ENCODE results near the gene E2F6. TPM values are rescaled to one million over a fixed set of nuclear protein-coding genes. Genes with fewer than 3 reads are reported as not detected.

Gene E2F6
- total and polyA plus RNA-seq, 2 of the 8 experiments (the other 6 are each of a cell fraction or from before 2014, with no cell fraction given) = 8.3 to 14.9 TPM

DNA sequence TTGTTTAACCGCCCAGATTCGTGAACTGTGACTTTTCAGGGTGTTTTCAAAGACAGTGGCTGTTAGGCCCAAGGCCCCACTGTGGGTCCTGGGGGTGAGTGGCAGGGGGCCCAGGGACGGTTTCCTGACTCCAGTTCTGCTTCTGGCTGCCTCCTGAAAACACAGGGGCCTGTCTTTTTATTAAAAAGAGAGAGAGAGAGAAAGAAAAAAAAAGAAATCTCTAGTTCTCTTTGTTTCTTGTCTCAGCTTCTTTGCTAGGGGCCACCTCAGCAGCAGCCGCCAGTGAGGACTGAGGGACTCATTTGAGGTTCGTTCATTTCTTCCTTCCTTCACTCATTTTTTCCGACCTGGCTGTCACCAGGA lies 15.4 kb upstream of the E2F6 start:
- no peak overlapping the region for H2AFZ ChIP-seq (ENCODE audit: low read length)
- TF ChIP-seq CHD1 (IDR thresholded peaks at IDR 0.05; ENCODE audit: low read depth, low read length) (no peak), JUND (IDR thresholded peaks at IDR 0.05; ENCODE audit: low read length) (no peak), TCF12 (IDR thresholded peaks at IDR 0.05; ENCODE audit: low read depth, low read length) (no peak), RAD21 (IDR thresholded peaks at IDR 0.05 in 1 of 2, conservative IDR thresholded peaks at IDR 0.05 in 1 of 2; ENCODE audit: low read depth in 2 of 2, low read length in 2 of 2) (no peak), TEAD4 (IDR thresholded peaks at IDR 0.05; ENCODE audit: low read depth, low read length) (no peak), SIX5 (IDR thresholded peaks at IDR 0.05; ENCODE audit: low read depth, low read length) (no peak), CREB1 (IDR thresholded peaks at IDR 0.05) (no peak)
- TF ChIP-seq, protein P1, sequence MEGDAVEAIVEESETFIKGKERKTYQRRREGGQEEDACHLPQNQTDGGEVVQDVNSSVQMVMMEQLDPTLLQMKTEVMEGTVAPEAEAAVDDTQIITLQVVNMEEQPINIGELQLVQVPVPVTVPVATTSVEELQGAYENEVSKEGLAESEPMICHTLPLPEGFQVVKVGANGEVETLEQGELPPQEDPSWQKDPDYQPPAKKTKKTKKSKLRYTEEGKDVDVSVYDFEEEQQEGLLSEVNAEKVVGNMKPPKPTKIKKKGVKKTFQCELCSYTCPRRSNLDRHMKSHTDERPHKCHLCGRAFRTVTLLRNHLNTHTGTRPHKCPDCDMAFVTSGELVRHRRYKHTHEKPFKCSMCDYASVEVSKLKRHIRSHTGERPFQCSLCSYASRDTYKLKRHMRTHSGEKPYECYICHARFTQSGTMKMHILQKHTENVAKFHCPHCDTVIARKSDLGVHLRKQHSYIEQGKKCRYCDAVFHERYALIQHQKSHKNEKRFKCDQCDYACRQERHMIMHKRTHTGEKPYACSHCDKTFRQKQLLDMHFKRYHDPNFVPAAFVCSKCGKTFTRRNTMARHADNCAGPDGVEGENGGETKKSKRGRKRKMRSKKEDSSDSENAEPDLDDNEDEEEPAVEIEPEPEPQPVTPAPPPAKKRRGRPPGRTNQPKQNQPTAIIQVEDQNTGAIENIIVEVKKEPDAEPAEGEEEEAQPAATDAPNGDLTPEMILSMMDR (IDR thresholded peaks at IDR 0.05; ENCODE audit: control extremely low read depth in 1 of 3, insufficient read depth in 1 of 3, low read depth in 1 of 3, low read length in 3 of 3) = no peak
- TF ChIP-seq, protein P2, sequence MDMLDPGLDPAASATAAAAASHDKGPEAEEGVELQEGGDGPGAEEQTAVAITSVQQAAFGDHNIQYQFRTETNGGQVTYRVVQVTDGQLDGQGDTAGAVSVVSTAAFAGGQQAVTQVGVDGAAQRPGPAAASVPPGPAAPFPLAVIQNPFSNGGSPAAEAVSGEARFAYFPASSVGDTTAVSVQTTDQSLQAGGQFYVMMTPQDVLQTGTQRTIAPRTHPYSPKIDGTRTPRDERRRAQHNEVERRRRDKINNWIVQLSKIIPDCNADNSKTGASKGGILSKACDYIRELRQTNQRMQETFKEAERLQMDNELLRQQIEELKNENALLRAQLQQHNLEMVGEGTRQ (IDR thresholded peaks at IDR 0.05; ENCODE audit: low read length) = no peak

More for the DNA sequence above, 15.4 kb upstream of the E2F6 start:
- POLR2A ChIA-PET (ENCODE audit: partially characterized antibody) = interaction anchor here (1.6 kb wide), 1 partner anchor 15 kb away, joined by 5 read pairs; the partner anchor contains the start of gene E2F6
- no peaks in the 10 kb centered on the region for H4K20me1 ChIP-seq (replicated peaks in 1 of 2; ENCODE audit: control insufficient read depth in 1 of 2, insufficient read depth in 2 of 2, low read length in 2 of 2)
- no peak overlapping the region for H2BK5ac ChIP-seq (ENCODE audit: low read depth, low read length)
- CTCF ChIA-PET (ENCODE audit: partially characterized antibody) = interaction anchor here (1.0 to 20.6 kb wide), 10 partner anchors 12 to 349 kb away, joined by 3 to 558 read pairs (median 4); partner anchors contain the start of gene GREB1
- H3K4ac ChIP-seq (replicated peaks; ENCODE audit: insufficient read length, low read depth, low read length) = no peak overlapping the region
- peak overlapping the region; percentile 92 to 96; a peak in 3 of 4 replicates for H3K4me2 ChIP-seq (ENCODE audit: insufficient read depth in 1 of 2, low read depth in 2 of 2, low read length in 2 of 2)
- no peak overlapping the region for H3K14ac ChIP-seq (ENCODE audit: insufficient read length)
- no peak overlapping the region for H4K5ac ChIP-seq (ENCODE audit: insufficient read length, low read depth, low read length)
- peak overlapping the region in 3 of 4 experiments; percentile 67 to 99 (median 89); a peak in 5 of 8 replicates for H3K4me3 ChIP-seq (ENCODE audit: extremely low read depth in 1 of 4, insufficient read depth in 2 of 4, low read depth in 3 of 4, low read length in 4 of 4)
- peaks cover 2% of the 10 kb centered on the region; the same call in 1 of the 2 replicates for H3K79me1 ChIP-seq (ENCODE audit: low read depth, low read length)
- H3K4me1 ChIP-seq (replicated peaks in 1 of 4; ENCODE audit: control insufficient read depth in 3 of 4, insufficient read depth in 4 of 4, low read length in 3 of 4) = peaks cover 0 to 5% (median 3%) of the 10 kb centered on the region in 4 experiments; a peak in 4 of 7 replicates
- WGBS, 2 experiments (ENCODE audit: extremely low coverage in 1 of 2, insufficient coverage in 1 of 2, insufficient read length in 1 of 2, insufficient replicate concordance in 2 of 2, low coverage in 1 of 2, low lambda C conversion rate in 2 of 2, missing lambda C conversion rate in 1 of 2) = 50% methylated on average over 6 of the region's 6 CpGs; no CpG with 5 or more reads in 1 of the 2 experiments
- no peak overlapping the region for H2BK120ac ChIP-seq (replicated peaks; ENCODE audit: low read depth, low read length)
- H3K9me3 ChIP-seq (ENCODE audit: insufficient read depth in 2 of 2, low read depth in 1 of 2, low read length in 1 of 2) = no peaks in the 10 kb centered on the region
- peaks cover 0 to 18% of the 10 kb centered on the region in 2 experiments; a peak in 3 of 4 replicates for H3K79me2 ChIP-seq (ENCODE audit: control insufficient read depth in 1 of 2, insufficient read depth in 2 of 2, low read length in 2 of 2)
- FAIRE-seq = no peak
- H3K56ac ChIP-seq (replicated peaks; ENCODE audit: insufficient read length, low read depth, low read length) = no peak overlapping the region
- no peak for DNase-seq (ENCODE audit: low read depth in 1 of 2, low spot score in 2 of 2)
- H3K27me3 ChIP-seq (replicated peaks in 1 of 4; ENCODE audit: control insufficient read depth in 3 of 4, extremely low read depth in 1 of 4, insufficient read depth in 3 of 4, low read length in 3 of 4) = peaks cover 0 to 16% (median 13%) of the 10 kb centered on the region in 4 experiments; a peak in 6 of 7 replicates
- H3K18ac ChIP-seq (ENCODE audit: extremely low read depth, low read length) = no peak overlapping the region
- no peak overlapping the region for H3K23ac ChIP-seq (ENCODE audit: insufficient read length)
- H2AK5ac ChIP-seq (ENCODE audit: low read depth, low read length) = no peak overlapping the region
- no peak overlapping the region for H4K8ac ChIP-seq (ENCODE audit: extremely low read depth, insufficient read depth, low read length)
- no peak overlapping the region for H2BK20ac ChIP-seq (ENCODE audit: low read length)
- H2BK15ac ChIP-seq (ENCODE audit: low read length) = no peak overlapping the region
- peaks cover 15% of the 10 kb centered on the region for H3K23me2 ChIP-seq (ENCODE audit: low read depth, low read length)
- no peak overlapping the region for H3K27ac ChIP-seq (ENCODE audit: low read depth, low read length)
- H2BK12ac ChIP-seq (ENCODE audit: low read depth, low read length) = no peak overlapping the region
- no peak overlapping the region for H3K9ac ChIP-seq (replicated peaks in 1 of 4; ENCODE audit: extremely low read depth in 1 of 4, low read depth in 3 of 4, low read length in 3 of 4)
- H4K91ac ChIP-seq (replicated peaks; ENCODE audit: insufficient read length, low read length) = no peak overlapping the region
- no peaks in the 10 kb centered on the region for H3K36me3 ChIP-seq (ENCODE audit: control insufficient read depth in 2 of 4, insufficient read depth in 4 of 4, low read length in 3 of 4)

Data from H1 (cell line).